Vagina (tissue), 2 donors: Measurements from ENCODE around the gene SORCS2.

Experiments
- CTCF ChIP-seq, 3 experiments: fragments of 450-650 bp in 2 of 3; fragments of 200-600 bp in 1 of 3; sonication (generic) in 1 of 3; IDR thresholded peaks; one replicate each; pipeline ENCODE4 v1.5.1; 2017 to 2019; ENCODE audit warnings: antibody characterized with exemption in 3 of 3, mild to moderate bottlenecking in 2 of 3, moderate library complexity in 2 of 3
- POLR2A ChIP-seq, 2 donors: fragments of 450-650 bp; IDR thresholded peaks; one replicate each; pipeline ENCODE4 v1.6.1; 2017; ENCODE audit warnings: antibody characterized with exemption in 2 of 2, mild to moderate bottlenecking in 2 of 2, moderate library complexity in 2 of 2

GRCh38 chr4:7536876-7537275 lies 344.5 kb downstream of the SORCS2 start:
- TF ChIP-seq CTCF (IDR thresholded peaks at IDR 0.05) (no peak), POLR2A (IDR thresholded peaks at IDR 0.05) (no peak)
